NCI-H146 (cell line): ENCODE data around the gene MPHOSPH8.
A peak's percentile ranks its signal among the peaks of the same experiment; 100 is the strongest.

Source experiments
- DNase-seq: peaks from one replicate; lab custom pipeline; 2025; lab: John Stamatoyannopoulos, UW

MPHOSPH8 gene

GRCh38 chr13:19633479-19634255, at the start of gene MPHOSPH8:
MPHOSPH8 (plus strand) TSS chr13:19633659; CDS start chr13:19633749, 90 bp downstream.
- DNase-seq: peak; percentile 95

- peak; percentile 29 for DNase-seq
Measured at GRCh38 chr13:19586904-19587634, 46.4 kb upstream of the MPHOSPH8 start.

DNA sequence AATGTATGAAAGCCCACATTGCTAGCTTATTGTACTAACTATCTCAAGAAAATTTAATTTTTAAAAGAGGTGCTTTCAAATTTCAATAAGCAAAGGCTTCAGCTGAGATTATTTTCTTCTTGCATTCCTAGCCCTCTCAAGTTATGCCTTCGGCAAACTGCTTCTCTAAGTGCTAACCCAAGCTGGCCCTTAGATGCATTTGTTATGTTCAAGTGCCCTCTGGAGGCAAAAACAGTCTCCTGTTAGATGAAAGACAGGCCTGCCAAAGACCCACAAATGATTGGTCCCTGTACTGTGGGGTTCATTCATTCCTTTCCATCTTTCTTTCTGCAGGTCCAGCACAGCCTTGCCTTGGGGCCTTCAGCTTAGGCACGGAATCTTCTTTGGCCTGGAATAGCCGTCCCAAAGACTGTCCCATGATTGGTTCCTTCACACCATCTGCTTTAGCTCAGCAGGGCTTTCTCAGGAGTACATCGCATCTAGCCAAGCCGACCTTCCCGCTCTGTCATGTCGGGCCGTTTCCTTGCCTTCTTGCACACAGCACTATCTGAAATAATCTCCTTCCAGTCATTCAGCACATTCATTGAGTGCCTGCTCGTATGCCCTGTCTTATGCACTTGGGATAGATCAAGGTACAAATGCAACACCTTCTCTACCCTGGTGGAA, 45.7 kb upstream of the MPHOSPH8 start:
- peak; percentile 36 for DNase-seq

- DNase-seq: no peak
Measured at GRCh38 chr13:19589312-19589711, 44.1 kb upstream of the MPHOSPH8 start.

- DNase-seq: no peak
Measured at GRCh38 chr13:19590423-19590822, 43.0 kb upstream of the MPHOSPH8 start.

DNA sequence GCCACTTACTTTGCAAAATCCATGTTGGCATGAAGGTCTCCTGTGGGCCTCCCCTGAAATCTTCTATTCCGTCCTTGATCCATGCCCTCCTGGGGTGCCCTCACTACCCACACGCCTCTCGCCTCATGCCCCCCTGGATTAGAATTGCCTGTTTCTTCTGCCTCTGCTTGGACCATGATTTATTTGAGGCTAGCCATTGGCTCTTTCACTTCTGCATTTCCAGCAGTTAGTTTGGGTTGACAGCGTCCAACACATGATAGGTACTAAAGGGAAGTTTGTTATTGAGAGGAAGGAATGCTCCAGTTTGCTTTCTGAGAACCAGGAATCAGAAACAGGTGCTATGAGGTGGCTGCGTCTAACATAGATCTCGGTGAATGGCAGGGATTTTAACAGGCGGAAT, 41.6 kb upstream of the MPHOSPH8 start:
- no peak for DNase-seq

DNA sequence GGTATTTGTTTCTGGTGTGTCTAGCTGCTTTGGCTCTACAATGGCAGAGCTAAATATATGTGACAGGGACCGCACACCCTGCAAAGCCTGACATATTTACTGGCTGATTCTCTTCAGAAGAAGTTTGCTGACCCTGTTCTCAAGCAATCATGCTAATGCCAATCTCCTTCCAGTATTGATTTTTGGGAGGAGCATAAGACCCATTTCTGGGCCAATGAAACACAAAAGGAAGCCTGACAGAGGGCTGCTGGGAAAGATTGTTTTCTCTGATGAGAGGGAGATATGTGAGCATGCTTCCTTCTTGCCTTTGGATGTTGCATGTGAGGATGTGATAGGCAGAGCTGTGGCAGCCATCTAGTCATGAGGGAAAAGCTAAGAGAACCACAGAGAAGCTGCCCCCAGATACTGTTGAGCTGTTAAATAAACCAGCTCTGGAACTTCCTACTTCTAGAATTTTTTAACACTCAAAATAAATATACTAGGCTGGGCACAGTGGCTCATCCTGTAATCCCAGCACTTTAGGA, 40.7 kb upstream of the MPHOSPH8 start:
- no peak for DNase-seq

DNA sequence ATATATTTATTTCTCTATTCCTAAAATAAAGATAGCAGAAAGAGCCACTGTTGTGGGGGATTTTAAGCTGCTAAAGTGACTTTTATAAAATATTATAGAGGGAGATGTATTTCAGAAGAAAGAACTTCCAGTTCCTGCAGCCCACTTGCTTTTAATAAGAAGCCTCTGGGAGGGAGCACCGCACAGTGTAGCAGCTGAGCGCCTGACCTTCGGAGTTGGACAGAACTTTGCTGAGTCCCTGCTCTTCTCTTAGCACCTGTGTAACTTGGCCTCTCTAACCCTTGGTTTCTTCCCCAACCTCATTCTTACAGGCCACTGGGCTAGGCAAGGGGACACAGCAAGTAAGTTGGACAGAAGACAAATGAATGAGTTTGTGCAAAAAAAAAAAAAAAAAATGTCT, 37.4 kb upstream of the MPHOSPH8 start:
- no peak for DNase-seq

- no peak for DNase-seq
Measured at GRCh38 chr13:19596960-19597361, 36.5 kb upstream of the MPHOSPH8 start.

DNA sequence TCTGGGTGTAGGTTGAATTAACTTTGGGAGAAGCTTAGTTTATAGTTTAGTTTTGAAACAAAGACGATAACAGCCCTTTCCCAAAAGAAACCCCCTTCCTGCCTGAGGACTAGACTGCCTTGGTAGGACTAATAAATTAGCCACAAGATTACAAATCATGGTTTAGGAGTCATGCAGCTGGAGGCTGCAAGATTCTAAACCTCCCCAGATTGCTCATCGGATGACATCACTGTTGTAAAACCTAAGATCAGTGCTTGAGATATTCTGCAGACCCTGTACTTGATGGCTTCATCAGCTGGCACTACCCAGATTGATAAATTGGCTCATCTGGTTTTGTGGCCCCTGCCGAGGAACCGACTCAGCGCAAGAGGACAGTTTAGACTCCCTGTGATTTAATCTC, 35.9 kb upstream of the MPHOSPH8 start:
- DNase-seq: no peak

DNA sequence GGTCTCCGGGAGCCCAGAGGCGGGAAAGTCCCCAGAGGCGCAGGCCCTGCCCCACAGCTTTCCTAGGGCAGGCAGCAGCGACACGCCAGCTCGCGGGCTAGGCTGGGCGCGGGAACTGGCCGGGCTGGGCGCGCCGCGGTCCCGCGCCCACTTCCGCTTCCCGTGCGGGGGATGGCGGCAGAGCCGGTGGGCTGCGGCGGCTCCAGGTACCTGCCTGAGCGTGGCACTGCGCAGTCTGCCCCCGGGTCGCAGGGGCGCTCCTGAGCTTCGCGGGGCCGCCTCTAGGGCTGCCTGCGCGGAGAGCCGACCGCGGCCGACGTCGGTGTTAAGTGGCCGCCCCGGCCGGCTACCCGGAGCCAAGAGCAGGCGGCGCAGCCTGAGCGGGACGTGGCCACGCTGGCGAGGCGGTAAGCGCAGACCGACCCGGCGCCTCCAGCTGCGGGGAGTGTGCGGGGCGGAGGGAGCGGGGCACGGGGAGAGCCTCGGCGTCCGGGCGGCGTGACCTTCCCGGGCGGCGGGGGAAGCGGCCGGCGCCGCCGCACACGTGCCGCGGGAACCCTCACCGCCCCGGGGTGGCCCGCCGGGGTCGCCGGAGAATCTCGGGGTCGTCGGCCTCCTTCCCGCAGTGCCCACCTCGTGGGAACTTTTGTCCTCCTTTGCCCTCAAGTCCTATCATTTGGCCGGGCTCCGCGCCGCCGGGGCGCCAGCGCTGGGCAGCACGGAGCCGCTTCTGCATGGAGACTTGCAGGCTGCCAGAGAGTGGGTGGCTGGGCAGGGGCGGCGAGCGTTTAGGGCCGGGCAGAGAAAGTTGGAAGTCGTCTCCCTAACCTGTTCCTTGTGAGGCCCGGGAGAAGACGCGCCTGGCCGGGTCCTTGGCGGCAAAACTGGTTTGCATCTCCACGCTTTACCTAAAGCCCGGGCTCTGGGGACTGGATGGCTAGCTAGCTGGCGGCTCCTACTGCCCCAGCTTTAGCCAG, 31.4 kb upstream of the MPHOSPH8 start:
- peak; percentile 60 for DNase-seq

DNA sequence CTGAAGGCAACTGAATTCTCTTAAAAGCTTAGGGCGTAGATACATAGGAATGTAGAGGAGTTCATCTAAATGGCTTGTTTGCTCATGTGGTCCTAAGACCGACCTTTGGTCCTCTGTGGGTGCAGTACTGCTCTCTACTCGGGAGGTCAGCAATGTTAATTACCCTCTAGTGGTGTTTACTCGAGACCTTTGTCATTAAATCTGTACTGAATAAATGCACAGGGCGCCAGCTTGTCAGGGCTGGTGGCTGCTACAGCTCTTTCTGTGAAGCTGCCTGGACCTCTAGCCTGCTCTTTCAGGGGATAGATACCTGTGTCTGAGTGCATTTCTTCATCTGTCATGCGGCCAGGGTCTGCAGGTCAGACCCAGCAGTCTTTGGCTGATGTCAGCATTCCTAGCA, 29.2 kb upstream of the MPHOSPH8 start:
- DNase-seq: no peak

DNA sequence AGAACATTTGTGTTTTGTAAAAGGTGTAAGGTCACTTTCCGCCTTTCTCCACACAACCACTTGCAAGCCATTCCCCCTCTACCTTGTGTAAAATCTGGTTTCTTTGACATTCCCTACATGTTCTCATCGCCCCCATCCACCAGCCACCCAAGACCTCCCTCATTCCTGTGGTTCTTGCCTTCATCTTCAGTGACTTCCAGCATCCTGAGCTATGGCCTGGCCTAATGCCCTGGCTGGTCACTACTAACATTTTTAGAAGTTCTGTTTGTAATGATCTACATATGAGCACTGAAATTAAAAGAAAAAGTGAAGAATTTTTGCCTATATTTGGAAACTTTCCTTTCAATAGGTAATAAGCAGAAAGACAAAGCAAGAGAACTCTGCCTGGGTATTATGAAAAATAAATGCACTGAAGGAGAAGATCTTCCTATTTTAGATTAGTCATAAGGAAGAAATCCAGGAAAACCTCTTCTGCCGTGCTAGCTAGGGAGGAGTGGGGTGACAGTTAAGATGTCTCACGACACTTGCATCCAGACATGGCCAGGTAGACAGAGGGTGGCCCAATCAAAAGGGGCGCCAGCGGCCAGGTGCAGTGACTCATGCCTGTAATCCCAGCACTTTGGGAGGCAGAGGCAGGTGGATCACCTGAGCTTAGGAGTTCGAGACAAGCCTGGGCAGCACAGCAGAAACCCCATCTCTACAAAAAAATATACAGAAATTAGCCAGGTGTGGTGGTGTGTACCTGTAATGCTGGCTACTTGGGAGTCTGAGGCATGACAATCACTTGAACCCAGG, 28.1 kb upstream of the MPHOSPH8 start:
- DNase-seq: no peak

DNA sequence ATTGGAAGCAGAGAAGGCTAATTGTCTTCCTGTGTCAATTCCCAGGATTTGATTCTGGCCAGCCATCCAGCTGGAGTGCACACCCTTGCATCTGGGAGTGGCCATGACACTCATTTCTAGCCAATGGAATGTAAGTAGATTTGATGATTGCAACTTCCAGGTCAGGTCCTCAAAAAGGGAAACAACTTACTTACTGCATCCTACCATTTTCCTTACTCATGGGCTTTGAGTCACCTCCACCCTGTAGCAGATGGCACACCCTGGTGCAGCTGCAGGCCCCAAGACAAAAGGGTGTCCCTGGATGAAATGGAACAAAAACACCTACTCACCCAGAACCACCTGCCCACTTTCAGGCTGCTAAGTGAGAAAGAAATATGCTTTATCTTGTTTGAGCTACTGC, 27.3 kb upstream of the MPHOSPH8 start:
- DNase-seq: no peak

- DNase-seq: no peak
Measured at GRCh38 chr13:19606737-19607136, 26.7 kb upstream of the MPHOSPH8 start.

- DNase-seq: no peak
Measured at GRCh38 chr13:19607523-19608078, 25.9 kb upstream of the MPHOSPH8 start.

DNA sequence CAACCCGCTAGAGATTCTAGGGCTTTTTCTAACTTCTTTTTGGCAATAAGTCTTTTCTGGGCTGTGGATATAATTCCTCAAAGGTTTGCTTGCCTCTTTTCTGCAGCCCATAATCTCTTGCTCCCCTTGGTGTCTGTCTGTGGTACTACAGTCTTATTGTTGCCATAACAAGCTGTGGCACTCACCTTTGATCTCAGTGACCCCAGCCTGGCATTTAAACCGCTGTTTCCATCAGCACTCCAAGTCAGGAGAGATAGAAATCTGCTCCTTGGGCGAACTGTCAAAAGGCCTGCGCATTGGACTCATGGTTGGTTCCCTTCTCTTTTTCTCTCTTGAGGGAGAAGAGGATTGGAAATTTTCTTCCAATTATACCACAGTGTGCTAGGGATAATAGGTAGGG, 14.5 kb upstream of the MPHOSPH8 start:
- DNase-seq: no peak

GRCh38 chr13:19622193-19622592, 11.3 kb upstream of the MPHOSPH8 start:
- no peak for DNase-seq

- no peak for DNase-seq
Measured at GRCh38 chr13:19624265-19624664, 9.2 kb upstream of the MPHOSPH8 start.

DNA sequence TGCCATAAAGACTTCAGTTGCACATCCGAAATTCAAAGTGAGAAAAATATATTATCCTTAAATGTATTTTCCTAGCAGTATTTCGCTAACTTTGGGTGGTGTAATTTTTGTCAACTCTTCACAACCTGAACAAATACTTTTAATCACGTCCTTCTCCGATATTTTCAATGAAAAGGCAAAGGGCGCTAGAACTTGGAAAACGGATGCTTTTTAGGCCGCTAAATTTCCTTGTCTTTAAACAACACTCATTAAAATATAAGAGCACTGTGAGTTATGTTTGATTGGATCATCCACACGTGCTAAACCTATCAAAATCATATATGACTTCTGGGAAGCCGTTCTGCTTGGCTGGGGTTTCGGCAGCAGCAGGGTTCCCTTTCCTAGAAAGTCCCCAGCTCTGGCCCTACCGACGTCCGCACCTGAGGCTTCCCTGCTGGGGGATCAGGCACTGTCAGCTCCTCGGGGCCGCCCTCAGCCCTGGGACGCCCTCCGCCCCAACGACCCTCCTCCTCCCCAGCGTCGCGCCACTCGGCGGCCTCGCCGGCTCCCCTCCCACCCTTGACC, 462 bp upstream of the MPHOSPH8 start:
- DNase-seq: no peak
